NCI-H1930 (cell line): ENCODE data around the gene NRCAM.

Source experiments
- DNase-seq, 2 experiments: peaks; one replicate each; lab custom pipeline; 2025; lab: John Stamatoyannopoulos, UW

The NRCAM gene

GRCh38 chr7:108308903-108309302 lies 147.3 kb downstream of the NRCAM start:
- DNase-seq: no peak

GRCh38 chr7:108308276-108308675 lies 148.0 kb downstream of the NRCAM start:
- DNase-seq: no peak

GRCh38 chr7:108307595-108307994 lies 148.6 kb downstream of the NRCAM start:
- no peak for DNase-seq

GRCh38 chr7:108307194-108307593 lies 149.0 kb downstream of the NRCAM start:
- DNase-seq: no peak

- no peak for DNase-seq
Observed at GRCh38 chr7:108303332-108303731, 152.9 kb downstream of the NRCAM start.

GRCh38 chr7:108301387-108301786 lies 154.8 kb downstream of the NRCAM start:
- no peak for DNase-seq

GRCh38 chr7:108299251-108299973 lies 156.8 kb downstream of the NRCAM start:
- no peak for DNase-seq

GRCh38 chr7:108296911-108297310 lies 159.3 kb downstream of the NRCAM start:
- DNase-seq: no peak

GRCh38 chr7:108294595-108294994 lies 161.6 kb downstream of the NRCAM start:
- no peak for DNase-seq

GRCh38 chr7:108293149-108293612 lies 163.1 kb downstream of the NRCAM start:
- no peak for DNase-seq

GRCh38 chr7:108292541-108292940 lies 163.7 kb downstream of the NRCAM start:
- no peak for DNase-seq

- no peak for DNase-seq
Observed at GRCh38 chr7:108291791-108292440, 164.3 kb downstream of the NRCAM start.

GRCh38 chr7:108291152-108291508 lies 165.1 kb downstream of the NRCAM start:
- no peak for DNase-seq

GRCh38 chr7:108290459-108291151 lies 165.6 kb downstream of the NRCAM start:
- DNase-seq: peak; percentile 95 to 98

- DNase-seq: no peak
Observed at GRCh38 chr7:108289852-108290251, 166.4 kb downstream of the NRCAM start.

GRCh38 chr7:108287857-108288256 lies 168.4 kb downstream of the NRCAM start:
- no peak for DNase-seq

- DNase-seq: no peak
Observed at GRCh38 chr7:108286290-108286904, 169.8 kb downstream of the NRCAM start.

- DNase-seq: no peak
Observed at GRCh38 chr7:108285778-108286177, 170.5 kb downstream of the NRCAM start.

GRCh38 chr7:108285003-108285368 lies 171.2 kb downstream of the NRCAM start:
- DNase-seq: no peak

GRCh38 chr7:108284349-108285002 lies 171.8 kb downstream of the NRCAM start:
- no peak for DNase-seq

GRCh38 chr7:108283252-108283651 lies 173.0 kb downstream of the NRCAM start:
- no peak for DNase-seq

GRCh38 chr7:108282427-108282996 lies 173.7 kb downstream of the NRCAM start:
- DNase-seq: no peak
